NCI-H128 (cell line): Measurements from ENCODE around the gene CUL1.

ENCODE experiments used
- DNase-seq: peaks from one replicate; lab custom pipeline; 2025; ENCODE audit not compliant: unreplicated experiment; lab: John Stamatoyannopoulos, UW

Gene CUL1

GRCh38 chr7:148698397-148699023 lies at the start of gene CUL1:
Gene CUL1 (plus strand): TSS chr7:148698903. CDS start chr7:148730123, 31,220 bp downstream.
- peak; percentile 39 for DNase-seq

GRCh38 chr7:148650232-148650858 lies 48.4 kb upstream of the CUL1 start:
- no peak for DNase-seq

GRCh38 chr7:148652773-148653172 lies 45.9 kb upstream of the CUL1 start:
- no peak for DNase-seq

GRCh38 chr7:148657929-148658328 lies 40.8 kb upstream of the CUL1 start:
- DNase-seq: no peak

DNA sequence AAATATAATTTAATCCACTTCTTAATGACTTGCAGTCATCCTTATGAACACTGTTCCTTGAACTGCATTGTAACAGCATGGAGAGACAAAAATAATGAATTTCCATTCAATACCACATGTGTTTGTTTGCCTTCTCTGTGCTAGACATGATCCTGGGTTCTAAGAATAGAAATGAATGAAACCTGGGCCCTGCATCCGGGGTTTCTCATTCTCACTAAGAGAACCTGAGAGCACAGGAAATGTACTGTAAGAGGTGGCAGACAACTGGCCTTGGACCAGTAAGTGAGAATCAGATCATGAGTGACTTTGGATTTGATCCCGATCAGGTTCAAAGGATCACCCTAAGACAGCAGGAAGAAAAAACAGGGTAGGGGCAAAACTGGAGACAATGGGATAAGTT lies 37.2 kb upstream of the CUL1 start:
- DNase-seq: no peak

- DNase-seq: no peak
Observed at GRCh38 chr7:148662646-148663045, 36.1 kb upstream of the CUL1 start.

- no peak for DNase-seq
Observed at GRCh38 chr7:148664324-148664723, 34.4 kb upstream of the CUL1 start.

- DNase-seq: no peak
Observed at GRCh38 chr7:148665221-148665620, 33.5 kb upstream of the CUL1 start.

GRCh38 chr7:148669927-148670326 lies 28.8 kb upstream of the CUL1 start:
- no peak for DNase-seq

GRCh38 chr7:148670374-148670773 lies 28.3 kb upstream of the CUL1 start:
- DNase-seq: no peak

DNA sequence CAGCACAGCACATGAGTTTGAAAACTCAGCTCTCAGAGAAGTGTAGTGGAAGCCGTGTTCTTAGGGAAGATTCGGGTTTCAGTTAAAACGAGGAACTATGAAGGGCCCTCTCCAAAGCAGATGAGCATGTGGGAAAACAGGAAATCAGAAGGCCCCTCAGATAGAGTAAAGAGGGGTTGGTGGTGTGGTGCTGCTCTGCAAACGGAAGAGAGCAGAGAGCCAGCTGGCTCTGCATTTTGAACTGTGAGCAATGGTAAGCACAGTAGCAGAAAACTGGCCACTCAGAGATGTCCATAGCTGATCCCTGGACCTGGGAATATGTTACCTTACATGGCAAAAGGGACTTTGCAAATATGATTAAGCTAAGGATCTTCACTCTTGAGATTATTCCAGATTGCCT lies 27.9 kb upstream of the CUL1 start:
- DNase-seq: no peak

- no peak for DNase-seq
Observed at GRCh38 chr7:148672041-148672440, 26.7 kb upstream of the CUL1 start.

DNA sequence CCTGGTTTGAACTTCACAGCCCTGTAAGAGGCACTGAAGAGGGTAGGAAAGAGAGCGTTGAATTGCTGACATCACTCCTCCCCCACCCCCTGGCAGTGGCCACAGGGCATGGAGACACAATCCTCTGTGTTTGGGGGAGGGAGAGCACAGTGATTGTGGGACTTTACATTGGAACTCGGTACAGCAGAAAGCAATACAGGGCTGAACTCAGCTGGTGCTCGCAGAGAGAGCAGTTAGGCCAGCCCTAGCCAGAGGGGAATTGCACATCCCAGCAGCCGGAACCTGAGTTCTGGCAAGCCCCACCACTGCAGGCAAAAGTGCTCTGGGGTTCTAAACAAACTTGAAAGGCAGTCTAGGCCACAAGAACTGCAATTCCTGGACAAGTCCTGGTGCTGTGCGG lies 24.0 kb upstream of the CUL1 start:
- no peak for DNase-seq

DNA sequence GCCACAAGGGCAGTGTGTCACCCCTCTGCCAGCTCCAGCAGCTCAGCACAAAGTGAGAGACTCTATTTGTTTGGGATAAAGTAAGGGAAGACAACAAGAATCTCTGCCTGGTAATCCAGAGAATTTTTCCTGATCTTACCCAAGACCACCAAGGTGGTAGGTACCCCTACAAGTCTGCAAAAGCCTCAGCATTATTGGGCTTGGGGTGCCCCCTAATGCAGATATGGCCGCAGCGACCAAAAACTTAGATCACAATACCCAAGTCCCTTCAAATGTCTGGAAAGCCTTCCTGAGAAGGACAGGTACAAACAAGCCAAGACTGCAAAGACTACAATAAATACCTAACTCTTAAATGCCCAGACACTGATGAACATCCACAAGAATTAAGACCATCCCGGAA lies 22.4 kb upstream of the CUL1 start:
- DNase-seq: no peak

GRCh38 chr7:148681821-148682220 lies 16.9 kb upstream of the CUL1 start:
- DNase-seq: no peak

GRCh38 chr7:148684289-148684830 lies 14.3 kb upstream of the CUL1 start:
- DNase-seq: no peak

DNA sequence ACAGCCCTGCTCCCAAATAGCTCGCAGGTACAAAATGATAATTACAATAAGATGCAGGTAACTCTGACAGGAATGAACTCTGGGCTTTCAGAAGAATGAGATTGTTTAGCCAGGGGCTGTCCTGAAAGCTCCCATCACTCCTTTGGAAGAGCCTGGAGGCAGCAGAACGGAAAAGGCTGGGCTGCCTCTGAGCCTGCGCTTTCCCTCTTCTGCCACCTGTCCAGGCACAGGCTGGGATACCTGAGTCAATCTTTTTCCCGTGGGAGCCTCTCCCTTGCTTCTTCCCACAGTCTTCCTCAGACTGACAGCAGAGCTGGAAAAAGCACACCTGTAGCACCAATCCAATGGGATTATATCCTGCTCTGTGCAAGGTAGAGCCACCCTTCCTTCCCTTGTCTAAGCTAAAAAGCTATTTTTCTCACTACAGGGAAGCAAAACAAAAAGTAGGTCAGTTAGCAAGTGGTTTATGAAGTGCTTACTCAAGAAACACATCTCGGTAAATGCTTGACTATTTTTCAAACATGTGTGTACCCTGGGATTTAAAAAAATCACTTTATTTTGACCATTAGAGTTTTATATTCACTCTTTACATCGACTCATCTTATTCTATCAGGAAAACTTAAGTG lies 12.3 kb upstream of the CUL1 start:
- no peak for DNase-seq

DNA sequence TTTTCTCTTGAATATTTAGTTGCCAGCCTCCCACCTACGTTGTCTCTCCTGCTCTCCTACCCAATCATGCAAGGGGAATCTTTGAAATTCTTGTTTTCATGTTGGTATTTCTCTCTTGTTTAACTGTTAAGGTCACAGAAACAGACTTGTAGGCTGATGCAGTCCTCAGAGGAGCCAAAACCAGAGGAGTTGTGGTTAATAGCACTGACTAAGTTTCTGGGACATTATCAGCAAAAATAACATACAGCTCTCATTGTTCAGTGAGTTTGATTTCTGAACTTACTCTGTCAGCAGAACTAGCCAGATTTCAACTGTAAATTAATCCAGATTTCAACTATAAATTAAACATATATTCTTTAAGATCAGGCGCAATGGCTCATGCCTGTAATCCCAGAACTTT lies 11.1 kb upstream of the CUL1 start:
- no peak for DNase-seq

GRCh38 chr7:148688526-148688925 lies 10.2 kb upstream of the CUL1 start:
- no peak for DNase-seq

DNA sequence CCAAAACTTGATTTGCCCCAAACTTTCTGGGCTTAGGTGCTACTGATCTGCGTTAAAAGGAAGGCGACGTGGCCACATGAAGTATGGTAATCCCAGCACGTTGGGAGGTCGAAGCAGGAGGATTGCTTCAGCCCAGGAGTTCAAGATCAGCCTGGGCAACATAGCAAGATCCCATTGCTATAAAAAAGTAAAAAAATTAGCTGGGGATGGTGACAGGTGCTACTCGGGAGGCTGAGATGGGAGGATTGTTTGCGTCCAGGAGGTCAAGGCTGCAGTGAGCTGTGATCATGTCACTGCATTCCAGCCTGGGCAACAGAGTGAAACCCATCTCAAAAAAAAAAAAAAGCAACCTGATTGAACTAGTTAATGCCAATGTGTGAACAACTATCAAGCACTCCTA lies 5.1 kb upstream of the CUL1 start:
- DNase-seq: no peak

GRCh38 chr7:148694631-148695030 lies 4.1 kb upstream of the CUL1 start:
- no peak for DNase-seq

DNA sequence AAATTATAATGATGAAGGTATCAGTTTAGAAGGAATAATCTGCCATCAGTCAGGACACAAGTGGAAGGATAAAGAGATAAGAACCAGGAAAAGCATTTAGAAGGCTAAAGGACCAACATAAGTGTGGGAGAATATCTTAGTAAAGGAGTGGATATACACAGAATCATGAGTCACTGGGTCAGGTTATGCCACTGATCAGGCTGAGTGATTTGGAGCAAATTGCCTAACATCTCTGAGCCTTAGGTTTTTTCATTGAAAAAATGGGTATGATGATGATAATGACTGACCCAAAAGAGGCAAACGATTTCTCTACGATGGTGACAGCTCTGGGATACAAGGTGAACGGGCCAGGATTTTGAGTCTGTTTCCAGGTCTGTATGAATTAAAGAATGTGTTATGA lies 2.8 kb upstream of the CUL1 start:
- DNase-seq: no peak
